Astrocyte (in vitro differentiated cells and primary cell): ENCODE data around the gene LRRN4CL.

Source experiments
- CTCF ChIP-seq: IDR thresholded peaks from 2 replicates; pipeline ENCODE4 v1.5.1; 2011; ENCODE audit warnings: low read depth, mild to moderate bottlenecking, inconsistent platforms, low read length, moderate library complexity; ENCODE audit not compliant: insufficient read depth
- EZH2 ChIP-seq: IDR thresholded peaks from 2 replicates; pipeline ENCODE4 v1.6.1; 2012; ENCODE audit warnings: mild to moderate bottlenecking, low read length, inconsistent platforms; ENCODE audit not compliant: insufficient read depth

GRCh38 chr11:62648185-62648966 lies 41.0 kb downstream of the LRRN4CL start:
- TF ChIP-seq EZH2 (no peak), CTCF (no peak)
